Measurements from ENCODE around the gene CHODL.

CHODL gene

GRCh38 chr21:18251065-18251464, 6.4 kb downstream of the CHODL start:
- no peaks in the 10 kb centered on the region for H3K36me3 ChIP-seq (ENCODE audit: control insufficient read depth, insufficient read depth, low read length)
- no peak overlapping the region for H3K4me3 ChIP-seq (ENCODE audit: low read depth, low read length)
- H3K27me3 ChIP-seq (ENCODE audit: control insufficient read depth, insufficient read depth, low read length): peaks cover 10% of the 10 kb centered on the region
- H3K4me1 ChIP-seq (ENCODE audit: control insufficient read depth, insufficient read depth, low read length): no peaks in the 10 kb centered on the region
- H3K27ac ChIP-seq (ENCODE audit: low read depth, low read length): no peak overlapping the region
- H3K9me3 ChIP-seq (ENCODE audit: control insufficient read depth, insufficient read depth, low read length): no peaks in the 10 kb centered on the region
- no peak overlapping the region for H3K9ac ChIP-seq (ENCODE audit: low read depth, low read length)

- no peak overlapping the region for H3K27ac ChIP-seq (ENCODE audit: low read depth, low read length)
- no peaks in the 10 kb centered on the region for H3K9me3 ChIP-seq (ENCODE audit: control insufficient read depth, insufficient read depth, low read length)
- no peaks in the 10 kb centered on the region for H3K4me1 ChIP-seq (ENCODE audit: control insufficient read depth, insufficient read depth, low read length)
- no peaks in the 10 kb centered on the region for H3K27me3 ChIP-seq (ENCODE audit: control insufficient read depth, insufficient read depth, low read length)
- no peaks in the 10 kb centered on the region for H3K36me3 ChIP-seq (ENCODE audit: control insufficient read depth, insufficient read depth, low read length)
- H3K9ac ChIP-seq (ENCODE audit: low read depth, low read length): no peak overlapping the region
- no peak overlapping the region for H3K4me3 ChIP-seq (ENCODE audit: low read depth, low read length)
Observed at GRCh38 chr21:18252256-18252655, 7.6 kb downstream of the CHODL start.

GRCh38 chr21:18252680-18253079, 8.0 kb downstream of the CHODL start:
- H3K4me1 ChIP-seq (ENCODE audit: control insufficient read depth, insufficient read depth, low read length): no peaks in the 10 kb centered on the region
- H3K9me3 ChIP-seq (ENCODE audit: control insufficient read depth, insufficient read depth, low read length): no peaks in the 10 kb centered on the region
- no peaks in the 10 kb centered on the region for H3K27me3 ChIP-seq (ENCODE audit: control insufficient read depth, insufficient read depth, low read length)
- H3K4me3 ChIP-seq (ENCODE audit: low read depth, low read length): no peak overlapping the region
- no peak overlapping the region for H3K27ac ChIP-seq (ENCODE audit: low read depth, low read length)
- no peak overlapping the region for H3K9ac ChIP-seq (ENCODE audit: low read depth, low read length)
- no peaks in the 10 kb centered on the region for H3K36me3 ChIP-seq (ENCODE audit: control insufficient read depth, insufficient read depth, low read length)

GRCh38 chr21:18253221-18253620, 8.6 kb downstream of the CHODL start:
- H3K27ac ChIP-seq (ENCODE audit: low read depth, low read length): no peak overlapping the region
- H3K4me1 ChIP-seq (ENCODE audit: control insufficient read depth, insufficient read depth, low read length): no peaks in the 10 kb centered on the region
- no peaks in the 10 kb centered on the region for H3K9me3 ChIP-seq (ENCODE audit: control insufficient read depth, insufficient read depth, low read length)
- H3K4me3 ChIP-seq (ENCODE audit: low read depth, low read length): no peak overlapping the region
- no peak overlapping the region for H3K9ac ChIP-seq (ENCODE audit: low read depth, low read length)
- no peaks in the 10 kb centered on the region for H3K27me3 ChIP-seq (ENCODE audit: control insufficient read depth, insufficient read depth, low read length)
- H3K36me3 ChIP-seq (ENCODE audit: control insufficient read depth, insufficient read depth, low read length): no peaks in the 10 kb centered on the region

- Histone ChIP-seq H3K27me3 (ENCODE audit: control insufficient read depth, insufficient read depth, low read length) (no peaks in the 10 kb centered on the region), H3K9ac (ENCODE audit: low read depth, low read length) (no peak overlapping the region), H3K36me3 (ENCODE audit: control insufficient read depth, insufficient read depth, low read length) (no peaks in the 10 kb centered on the region), H3K4me3 (ENCODE audit: low read depth, low read length) (no peak overlapping the region), H3K27ac (ENCODE audit: low read depth, low read length) (no peak overlapping the region), H3K9me3 (ENCODE audit: control insufficient read depth, insufficient read depth, low read length) (no peaks in the 10 kb centered on the region), H3K4me1 (ENCODE audit: control insufficient read depth, insufficient read depth, low read length) (no peaks in the 10 kb centered on the region)
Observed at GRCh38 chr21:18253799-18254198, 9.2 kb downstream of the CHODL start.

GRCh38 chr21:18265944-18266343, 21.3 kb downstream of the CHODL start:
- Histone ChIP-seq H3K27ac (ENCODE audit: low read depth, low read length) (no peak overlapping the region), H3K4me3 (ENCODE audit: low read depth, low read length) (no peak overlapping the region), H3K27me3 (ENCODE audit: control insufficient read depth, insufficient read depth, low read length) (no peaks in the 10 kb centered on the region), H3K36me3 (ENCODE audit: control insufficient read depth, insufficient read depth, low read length) (no peaks in the 10 kb centered on the region), H3K9ac (ENCODE audit: low read depth, low read length) (no peak overlapping the region), H3K4me1 (ENCODE audit: control insufficient read depth, insufficient read depth, low read length) (no peaks in the 10 kb centered on the region), H3K9me3 (ENCODE audit: control insufficient read depth, insufficient read depth, low read length) (no peaks in the 10 kb centered on the region)

- Histone ChIP-seq H3K9me3 (ENCODE audit: control insufficient read depth, insufficient read depth, low read length) (no peaks in the 10 kb centered on the region), H3K27me3 (ENCODE audit: control insufficient read depth, insufficient read depth, low read length) (no peaks in the 10 kb centered on the region), H3K36me3 (ENCODE audit: control insufficient read depth, insufficient read depth, low read length) (no peaks in the 10 kb centered on the region), H3K4me1 (ENCODE audit: control insufficient read depth, insufficient read depth, low read length) (no peaks in the 10 kb centered on the region), H3K27ac (ENCODE audit: low read depth, low read length) (no peak overlapping the region), H3K9ac (ENCODE audit: low read depth, low read length) (no peak overlapping the region), H3K4me3 (ENCODE audit: low read depth, low read length) (no peak overlapping the region)
Observed at GRCh38 chr21:18267496-18267895, 22.9 kb downstream of the CHODL start.

GRCh38 chr21:18268906-18269305, 24.3 kb downstream of the CHODL start:
- no peaks in the 10 kb centered on the region for H3K9me3 ChIP-seq (ENCODE audit: control insufficient read depth, insufficient read depth, low read length)
- H3K27me3 ChIP-seq (ENCODE audit: control insufficient read depth, insufficient read depth, low read length): no peaks in the 10 kb centered on the region
- H3K36me3 ChIP-seq (ENCODE audit: control insufficient read depth, insufficient read depth, low read length): no peaks in the 10 kb centered on the region
- no peak overlapping the region for H3K9ac ChIP-seq (ENCODE audit: low read depth, low read length)
- H3K4me1 ChIP-seq (ENCODE audit: control insufficient read depth, insufficient read depth, low read length): no peaks in the 10 kb centered on the region
- no peak overlapping the region for H3K27ac ChIP-seq (ENCODE audit: low read depth, low read length)
- no peak overlapping the region for H3K4me3 ChIP-seq (ENCODE audit: low read depth, low read length)

GRCh38 chr21:18269856-18270255, 25.2 kb downstream of the CHODL start:
- Histone ChIP-seq H3K9ac (ENCODE audit: low read depth, low read length) (no peak overlapping the region), H3K27ac (ENCODE audit: low read depth, low read length) (no peak overlapping the region), H3K9me3 (ENCODE audit: control insufficient read depth, insufficient read depth, low read length) (no peaks in the 10 kb centered on the region), H3K4me1 (ENCODE audit: control insufficient read depth, insufficient read depth, low read length) (no peaks in the 10 kb centered on the region), H3K27me3 (ENCODE audit: control insufficient read depth, insufficient read depth, low read length) (no peaks in the 10 kb centered on the region), H3K4me3 (ENCODE audit: low read depth, low read length) (no peak overlapping the region), H3K36me3 (ENCODE audit: control insufficient read depth, insufficient read depth, low read length) (no peaks in the 10 kb centered on the region)

- Histone ChIP-seq H3K27ac (ENCODE audit: low read depth, low read length) (no peak overlapping the region), H3K4me3 (ENCODE audit: low read depth, low read length) (no peak overlapping the region), H3K9ac (ENCODE audit: low read depth, low read length) (no peak overlapping the region), H3K36me3 (ENCODE audit: control insufficient read depth, insufficient read depth, low read length) (no peaks in the 10 kb centered on the region), H3K27me3 (ENCODE audit: control insufficient read depth, insufficient read depth, low read length) (no peaks in the 10 kb centered on the region), H3K9me3 (ENCODE audit: control insufficient read depth, insufficient read depth, low read length) (no peaks in the 10 kb centered on the region), H3K4me1 (ENCODE audit: control insufficient read depth, insufficient read depth, low read length) (no peaks in the 10 kb centered on the region)
Observed at GRCh38 chr21:18273400-18273799, 28.8 kb downstream of the CHODL start.

- Histone ChIP-seq H3K4me3 (ENCODE audit: low read depth, low read length) (no peak overlapping the region), H3K27me3 (ENCODE audit: control insufficient read depth, insufficient read depth, low read length) (no peaks in the 10 kb centered on the region), H3K27ac (ENCODE audit: low read depth, low read length) (no peak overlapping the region), H3K4me1 (ENCODE audit: control insufficient read depth, insufficient read depth, low read length) (no peaks in the 10 kb centered on the region), H3K36me3 (ENCODE audit: control insufficient read depth, insufficient read depth, low read length) (no peaks in the 10 kb centered on the region), H3K9ac (ENCODE audit: low read depth, low read length) (no peak overlapping the region), H3K9me3 (ENCODE audit: control insufficient read depth, insufficient read depth, low read length) (no peaks in the 10 kb centered on the region)
Observed at GRCh38 chr21:18274370-18274769, 29.7 kb downstream of the CHODL start.

- H3K4me1 ChIP-seq (ENCODE audit: control insufficient read depth, insufficient read depth, low read length): no peaks in the 10 kb centered on the region
- no peaks in the 10 kb centered on the region for H3K9me3 ChIP-seq (ENCODE audit: control insufficient read depth, insufficient read depth, low read length)
- no peaks in the 10 kb centered on the region for H3K36me3 ChIP-seq (ENCODE audit: control insufficient read depth, insufficient read depth, low read length)
- no peak overlapping the region for H3K4me3 ChIP-seq (ENCODE audit: low read depth, low read length)
- H3K9ac ChIP-seq (ENCODE audit: low read depth, low read length): no peak overlapping the region
- H3K27me3 ChIP-seq (ENCODE audit: control insufficient read depth, insufficient read depth, low read length): no peaks in the 10 kb centered on the region
- no peak overlapping the region for H3K27ac ChIP-seq (ENCODE audit: low read depth, low read length)
Observed at GRCh38 chr21:18275781-18276180, 31.1 kb downstream of the CHODL start.
